Vagina (tissue), 2 donors: ENCODE measurements around the gene PRKCG. TPM values are rescaled to one million over a fixed set of nuclear protein-coding genes. Genes with fewer than 3 reads are reported as not detected.

ENCODE experiments used
- DNase-seq, 2 donors: peaks; one replicate each; pipeline ENCODE4 v3.0.0-alpha.2; 2017; ENCODE audit errors: extremely low spot score in 2 of 2
- H3K27ac ChIP-seq: fragments of 200-600 bp; sonication (generic); one replicate; pipeline ENCODE4 v1.5.1; 2019
- H3K27me3 ChIP-seq: fragments of 200-600 bp; sonication (generic); one replicate; pipeline ENCODE4 v1.5.1; 2019
- H3K36me3 ChIP-seq, 2 donors: fragments of 200-600 bp; sonication (generic); one replicate each; pipeline ENCODE4 v1.5.1; 2017 to 2019
- H3K4me1 ChIP-seq: fragments of 200-600 bp; sonication (generic); one replicate; pipeline ENCODE4 v1.5.1; 2019
- H3K4me3 ChIP-seq, 2 donors: fragments of 200-600 bp; sonication (generic); 1 replicate in 1 of 2; 2 replicates in 1 of 2; pipeline ENCODE4 v1.5.1; 2016 to 2019
- H3K9me3 ChIP-seq: fragments of 200-600 bp; sonication (generic); one replicate; pipeline ENCODE4 v1.5.1; 2019
- POLR2A ChIP-seq, 2 donors: fragments of 450-650 bp; IDR thresholded peaks; one replicate each; pipeline ENCODE4 v1.6.1; 2017; ENCODE audit warnings: antibody characterized with exemption in 2 of 2, mild to moderate bottlenecking in 2 of 2, moderate library complexity in 2 of 2
- POLR2AphosphoS5 ChIP-seq, 2 donors: sonication (generic); formaldehyde crosslinking; IDR thresholded peaks; one replicate each; pipeline ENCODE4 v1.9.0; 2017; ENCODE audit warnings: antibody characterized with exemption in 2 of 2, mild to moderate bottlenecking in 2 of 2, low read depth in 1 of 2; ENCODE audit not compliant: insufficient read depth in 1 of 2
- intact Hi-C: fragments of 100-400 bp; cut with DNase I; formaldehyde crosslinking; loops from one replicate; pipeline ENCODE4 v1.15.1; 2023
- total RNA-seq: library from RNA; depleted of rRNA; stranded (reverse); fragments of >200 nt; gene quantifications from one replicate; pipeline ENCODE4 v1.2.3, GENCODE V29; 2016
- TF ChIP-seq, protein P1 (sequence below), 3 experiments: fragments of 450-650 bp in 2 of 3; fragments of 200-600 bp in 1 of 3; sonication (generic) in 1 of 3; IDR thresholded peaks; one replicate each; pipeline ENCODE4 v1.5.1; 2017 to 2019; ENCODE audit warnings: antibody characterized with exemption in 3 of 3, mild to moderate bottlenecking in 2 of 3, moderate library complexity in 2 of 3

The PRKCG gene
- total RNA-seq, 1 donor from 2014 or later, result not detected

DNA sequence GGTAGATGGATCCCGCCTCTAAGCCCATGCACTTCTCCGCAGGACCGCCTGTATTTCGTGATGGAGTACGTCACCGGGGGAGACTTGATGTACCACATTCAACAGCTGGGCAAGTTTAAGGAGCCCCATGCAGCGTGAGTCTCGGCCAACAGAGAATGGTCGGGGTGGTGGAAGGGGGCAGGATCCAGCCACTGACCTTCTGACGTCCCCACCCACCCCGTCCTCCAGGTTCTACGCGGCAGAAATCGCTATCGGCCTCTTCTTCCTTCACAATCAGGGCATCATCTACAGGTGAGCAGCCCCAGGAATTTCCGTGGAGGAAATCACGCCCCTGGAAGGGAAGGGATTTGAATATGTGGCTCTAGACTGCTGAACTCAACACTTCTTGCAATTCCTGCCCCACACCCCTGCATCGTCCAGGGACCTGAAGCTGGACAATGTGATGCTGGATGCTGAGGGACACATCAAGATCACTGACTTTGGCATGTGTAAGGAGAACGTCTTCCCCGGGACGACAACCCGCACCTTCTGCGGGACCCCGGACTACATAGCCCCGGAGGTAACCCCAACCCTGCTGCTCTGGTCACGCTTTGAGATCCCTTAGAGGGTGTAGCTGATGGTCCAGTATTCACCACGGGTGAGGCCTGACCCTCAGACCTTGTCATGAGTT is 18.3 kb downstream of the PRKCG start:
- no peak for DNase-seq
- Histone ChIP-seq H3K4me1 (no peaks in the 10 kb centered on the region), H3K27me3 (no peaks in the 10 kb centered on the region), H3K27ac (no peak overlapping the region), H3K36me3 (no peaks in the 10 kb centered on the region), H3K9me3 (no peaks in the 10 kb centered on the region), H3K4me3 (no peak overlapping the region)
- TF ChIP-seq POLR2AphosphoS5 (IDR thresholded peaks at IDR 0.05; ENCODE audit: insufficient read depth in 1 of 2, low read depth in 1 of 2) (no peak), POLR2A (IDR thresholded peaks at IDR 0.05) (no peak)
- TF ChIP-seq, protein P1, sequence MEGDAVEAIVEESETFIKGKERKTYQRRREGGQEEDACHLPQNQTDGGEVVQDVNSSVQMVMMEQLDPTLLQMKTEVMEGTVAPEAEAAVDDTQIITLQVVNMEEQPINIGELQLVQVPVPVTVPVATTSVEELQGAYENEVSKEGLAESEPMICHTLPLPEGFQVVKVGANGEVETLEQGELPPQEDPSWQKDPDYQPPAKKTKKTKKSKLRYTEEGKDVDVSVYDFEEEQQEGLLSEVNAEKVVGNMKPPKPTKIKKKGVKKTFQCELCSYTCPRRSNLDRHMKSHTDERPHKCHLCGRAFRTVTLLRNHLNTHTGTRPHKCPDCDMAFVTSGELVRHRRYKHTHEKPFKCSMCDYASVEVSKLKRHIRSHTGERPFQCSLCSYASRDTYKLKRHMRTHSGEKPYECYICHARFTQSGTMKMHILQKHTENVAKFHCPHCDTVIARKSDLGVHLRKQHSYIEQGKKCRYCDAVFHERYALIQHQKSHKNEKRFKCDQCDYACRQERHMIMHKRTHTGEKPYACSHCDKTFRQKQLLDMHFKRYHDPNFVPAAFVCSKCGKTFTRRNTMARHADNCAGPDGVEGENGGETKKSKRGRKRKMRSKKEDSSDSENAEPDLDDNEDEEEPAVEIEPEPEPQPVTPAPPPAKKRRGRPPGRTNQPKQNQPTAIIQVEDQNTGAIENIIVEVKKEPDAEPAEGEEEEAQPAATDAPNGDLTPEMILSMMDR (IDR thresholded peaks at IDR 0.05), result no peak
- intact Hi-C loops, result no loop called here

DNA sequence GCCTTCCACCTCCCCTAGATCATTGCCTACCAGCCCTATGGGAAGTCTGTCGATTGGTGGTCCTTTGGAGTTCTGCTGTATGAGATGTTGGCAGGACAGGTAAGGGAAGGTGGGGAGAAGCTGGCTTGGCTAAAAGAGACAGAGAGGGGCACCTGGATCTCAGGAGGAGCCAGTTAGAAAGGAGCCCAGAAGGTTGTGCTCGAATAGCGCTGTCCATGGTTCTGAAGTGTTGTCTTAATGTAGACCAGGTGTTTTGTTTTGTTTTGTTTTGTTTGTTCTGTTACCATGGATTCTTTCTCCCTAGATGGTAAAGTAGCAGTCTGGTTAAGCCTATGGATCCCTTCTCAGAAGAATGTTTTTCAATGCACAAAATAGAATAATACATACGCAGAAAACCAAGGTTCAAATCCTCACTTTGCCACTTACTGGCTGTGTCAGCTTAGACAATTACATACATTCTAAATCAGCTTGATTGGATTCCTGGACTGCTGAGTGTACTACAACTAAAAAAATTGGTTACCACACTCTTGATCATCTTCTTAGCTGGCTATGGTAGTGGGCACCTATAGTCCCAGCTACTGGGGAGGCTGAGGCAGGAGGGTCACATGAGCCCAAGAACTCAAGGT is 21.2 kb downstream of the PRKCG start:
- no peak for DNase-seq
- TF ChIP-seq POLR2AphosphoS5 (IDR thresholded peaks at IDR 0.05; ENCODE audit: insufficient read depth in 1 of 2, low read depth in 1 of 2) (no peak), POLR2A (IDR thresholded peaks at IDR 0.05) (no peak)
- TF ChIP-seq, protein P1 (IDR thresholded peaks at IDR 0.05), result no peak
- H3K4me1 ChIP-seq, result peaks cover 18% of the 10 kb centered on the region
- H3K4me3 ChIP-seq, result no peak overlapping the region
- H3K9me3 ChIP-seq, result no peaks in the 10 kb centered on the region
- intact Hi-C loops, result no loop called here
- no peak overlapping the region for H3K27ac ChIP-seq
- no peaks in the 10 kb centered on the region for H3K36me3 ChIP-seq
- peaks cover 19% of the 10 kb centered on the region for H3K27me3 ChIP-seq

DNA sequence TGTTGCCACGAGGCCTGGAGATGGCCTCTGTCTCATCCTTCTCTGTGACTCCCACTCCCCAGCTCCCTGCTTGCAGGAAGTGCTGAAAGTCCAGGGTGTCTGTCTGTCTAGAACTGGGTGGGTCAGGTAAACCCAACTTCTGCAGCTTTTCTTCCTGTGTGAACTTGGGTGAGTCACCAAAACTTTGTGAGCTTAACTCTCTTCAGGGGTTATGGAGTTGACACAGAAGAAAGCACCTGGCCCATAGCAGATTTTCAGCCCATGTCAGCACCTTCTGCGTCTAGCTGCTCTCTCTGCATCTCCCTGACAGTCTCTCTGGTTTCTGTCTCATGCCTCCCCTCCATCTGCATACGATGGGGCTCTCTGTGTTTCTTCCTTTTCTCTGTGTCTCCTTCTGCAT is 22.9 kb downstream of the PRKCG start:
- H3K9me3 ChIP-seq, result no peaks in the 10 kb centered on the region
- peaks cover 24% of the 10 kb centered on the region for H3K4me1 ChIP-seq
- H3K27ac ChIP-seq, result no peak overlapping the region
- DNase-seq, result no peak
- TF ChIP-seq POLR2A (IDR thresholded peaks at IDR 0.05), result no peak
- no peak for TF ChIP-seq POLR2AphosphoS5 (IDR thresholded peaks at IDR 0.05; ENCODE audit: insufficient read depth in 1 of 2, low read depth in 1 of 2)
- TF ChIP-seq, protein P1 (IDR thresholded peaks at IDR 0.05), result no peak
- no peak overlapping the region for H3K4me3 ChIP-seq
- H3K36me3 ChIP-seq, result no peaks in the 10 kb centered on the region
- intact Hi-C loops, result no loop called here
- peaks cover 29% of the 10 kb centered on the region for H3K27me3 ChIP-seq

DNA sequence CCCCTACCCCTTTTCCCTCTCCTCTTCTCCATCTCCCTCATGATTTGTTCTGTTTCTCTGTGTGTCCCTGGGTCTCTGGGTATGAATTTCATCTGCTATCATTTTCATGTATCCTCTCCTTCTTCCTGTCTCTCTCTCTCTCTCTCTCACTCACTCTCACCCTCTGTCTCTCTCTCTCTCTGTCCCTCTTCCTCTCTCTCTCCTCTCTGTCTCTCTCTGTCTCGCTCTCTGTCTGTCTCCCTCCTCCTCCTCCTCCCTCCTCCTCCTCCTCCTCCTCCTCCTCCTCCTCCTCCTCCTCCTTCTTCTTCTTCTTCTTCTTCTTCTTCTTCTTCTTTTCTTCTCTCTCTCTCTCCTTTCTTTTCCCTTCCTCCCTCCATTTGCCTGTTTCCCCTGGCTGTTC is 23.8 kb downstream of the PRKCG start:
- DNase-seq, result no peak
- Histone ChIP-seq H3K4me3 (no peak overlapping the region), H3K4me1 (peaks cover 24% of the 10 kb centered on the region), H3K9me3 (no peaks in the 10 kb centered on the region), H3K27me3 (peaks cover 34% of the 10 kb centered on the region), H3K27ac (no peak overlapping the region), H3K36me3 (no peaks in the 10 kb centered on the region)
- intact Hi-C loops, result no loop called here
- TF ChIP-seq, protein P1 (IDR thresholded peaks at IDR 0.05), result no peak
- no peak for TF ChIP-seq POLR2A (IDR thresholded peaks at IDR 0.05)
- no peak for TF ChIP-seq POLR2AphosphoS5 (IDR thresholded peaks at IDR 0.05; ENCODE audit: insufficient read depth in 1 of 2, low read depth in 1 of 2)
